GM18867 (cell line): ENCODE data around the gene TRAPPC14.
A peak's percentile ranks its signal among the peaks of the same experiment; 100 is the strongest.

ENCODE experiments used
- ATAC-seq: cut with Tn5 transposase; IDR thresholded peaks from one replicate; pipeline ENCODE4 v1.9.1; 2021; ENCODE audit warnings: mild to moderate bottlenecking, moderate library complexity; ENCODE audit not compliant: unreplicated experiment

Gene TRAPPC14

GRCh38 chr7:100126931-100127865 lies 31.3 kb downstream of the TRAPPC14 start, which contains the start of gene MBLAC1:
Gene MBLAC1 (plus strand): TSS chr7:100126967. CDS start chr7:100127396, 429 bp downstream.
- peak; percentile 69 for ATAC-seq

GRCh38 chr7:100126239-100126930 lies 32.1 kb downstream of the TRAPPC14 start:
- ATAC-seq: no peak

GRCh38 chr7:100124301-100125230 lies 34.0 kb downstream of the TRAPPC14 start:
- ATAC-seq: no peak

- no peak for ATAC-seq
These were observed 36.0 kb downstream of the TRAPPC14 start for GRCh38 chr7:100122568-100122967.

GRCh38 chr7:100122067-100122466 lies 36.5 kb downstream of the TRAPPC14 start:
- no peak for ATAC-seq

GRCh38 chr7:100120733-100121036 lies 37.8 kb downstream of the TRAPPC14 start:
- no peak for ATAC-seq

GRCh38 chr7:100119970-100120732 lies 38.4 kb downstream of the TRAPPC14 start:
- ATAC-seq: peak; percentile 33

- ATAC-seq: peak; percentile 69
These were observed 39.2 kb downstream of the TRAPPC14 start, which contains the start of the genes CNPY4 and TAF6 for GRCh38 chr7:100119072-100119969. Gene CNPY4 (plus strand): TSS chr7:100119634. CDS start chr7:100119745, 111 bp downstream. Gene TAF6 (minus strand): TSS chr7:100119358. CDS start chr7:100114209, 5,149 bp downstream.

GRCh38 chr7:100118388-100119071 lies 40.0 kb downstream of the TRAPPC14 start:
- no peak for ATAC-seq

- ATAC-seq: no peak
These were observed 43.5 kb downstream of the TRAPPC14 start for GRCh38 chr7:100115026-100115425.

GRCh38 chr7:100111914-100112313 lies 46.6 kb downstream of the TRAPPC14 start:
- no peak for ATAC-seq

- no peak for ATAC-seq
These were observed 47.4 kb downstream of the TRAPPC14 start for GRCh38 chr7:100111156-100111555.

- no peak for ATAC-seq
These were observed 48.9 kb downstream of the TRAPPC14 start for GRCh38 chr7:100109521-100110163.

GRCh38 chr7:100107890-100108289 lies 50.6 kb downstream of the TRAPPC14 start:
- ATAC-seq: no peak

GRCh38 chr7:100107125-100107737 lies 51.3 kb downstream of the TRAPPC14 start:
- ATAC-seq: no peak

GRCh38 chr7:100106633-100107032 lies 51.9 kb downstream of the TRAPPC14 start:
- ATAC-seq: no peak

GRCh38 chr7:100105534-100105933 lies 53.0 kb downstream of the TRAPPC14 start:
- ATAC-seq: no peak
